ENCODE data around the gene CHTF18. TPM values are rescaled to one million over a fixed set of nuclear protein-coding genes. Genes with fewer than 3 reads are reported as not detected.
"Not testable (repeated sequence)": the region's sequence is repeated elsewhere in the genome, so short reads cannot be mapped to it uniquely, and the experiment has no call there.

Gene CHTF18
- total RNA-seq (10 to 100 TPM in 1 of 2 donors, 1 to 10 TPM in 1; 7.1 to 14.3 TPM), polyA plus RNA-seq (10 to 100 TPM in 1 of 2 donors, 1 to 10 TPM in 1; 3.0 to 56.9 TPM)
- long read RNA-seq, donor 1, partial matches to known transcripts: 9 of 19 reads
- long read RNA-seq, donor 1, other reads (novel, unspliced or antisense): 7 of 19 reads
- long read RNA-seq, donor 2, partial matches to known transcripts: 6 of 12 reads
- long read RNA-seq, donor 2, other reads (novel, unspliced or antisense): 5 of 12 reads

- Histone ChIP-seq H3K27me3 (ENCODE audit: control insufficient read depth in 1 of 2, insufficient read depth in 2 of 2, low read length in 1 of 2) (no peaks in the 10 kb centered on the region), H3K9me3 (ENCODE audit: control insufficient read depth, low read length) (no peaks in the 10 kb centered on the region), H3K36me3 (ENCODE audit: control insufficient read depth in 1 of 2, insufficient read depth in 2 of 2, low read length in 1 of 2) (no peaks in the 10 kb centered on the region), H3K27ac (ENCODE audit: low read depth in 1 of 2, low read length in 2 of 2) (no peak within 1 kb of the TSS), H3K4me1 (ENCODE audit: control insufficient read depth in 1 of 2, insufficient read depth in 2 of 2, low read length in 2 of 2) (no peaks in the 10 kb centered on the region), H3K4me3 (ENCODE audit: low read length in 2 of 2) (peak within 1 kb of the TSS; percentile 46 to 70)
- ATAC-seq (ENCODE audit: low FRiP score) (peak; percentile 93), DNase-seq (peak; percentile 94 to 97)
- 0 to 1% methylated on average over 42 to 97 of the region's 97 CpGs for WGBS, 2 donors
- intact Hi-C loops (cut with DNase I): loop anchor here in 1 of 2 donors (5.0 kb wide), 1 partner anchor 76 kb away; no protein-coding TSS in a partner anchor
Measured at GRCh38 chr16:788399-789126, at the start of gene CHTF18. Gene CHTF18, plus strand, starts transcription at chr16:788620. Its CDS starts 65 bp downstream, at chr16:788685.

GRCh38 chr16:739560-740458, 48.6 kb upstream of the CHTF18 start:
- no peak for DNase-seq
- WGBS, 2 donors: 44 to 45% methylated on average over 37 to 38 of the region's 38 CpGs
- ATAC-seq (ENCODE audit: low FRiP score): no peak

GRCh38 chr16:740459-740763, 48.0 kb upstream of the CHTF18 start:
- Histone ChIP-seq H3K36me3 (ENCODE audit: control insufficient read depth in 1 of 2, insufficient read depth in 2 of 2, low read length in 1 of 2) (no peaks in the 10 kb centered on the region), H3K4me1 (ENCODE audit: control insufficient read depth in 1 of 2, insufficient read depth in 2 of 2, low read length in 2 of 2) (no peaks in the 10 kb centered on the region), H3K27ac (ENCODE audit: low read depth in 1 of 2, low read length in 2 of 2) (no peak overlapping the region), H3K4me3 (ENCODE audit: low read length in 2 of 2) (peak overlapping the region; percentile 71 to 92), H3K27me3 (ENCODE audit: control insufficient read depth in 1 of 2, insufficient read depth in 2 of 2, low read length in 1 of 2) (no peaks in the 10 kb centered on the region), H3K9me3 (ENCODE audit: control insufficient read depth, low read length) (no peaks in the 10 kb centered on the region)
- ATAC-seq (ENCODE audit: low FRiP score): peak; percentile 20
- WGBS, 2 donors: 0% methylated on average over 16 to 22 of the region's 22 CpGs
- DNase-seq: no peak
- intact Hi-C loops (cut with DNase I): loop anchor here in 1 of 2 donors (2.0 kb wide), 1 partner anchor 20 kb away; the partner anchor contains the start of gene ANTKMT

More at GRCh38 chr16:739560-740458, 48.6 kb upstream of the CHTF18 start:
- Histone ChIP-seq H3K27ac (ENCODE audit: low read depth in 1 of 2, low read length in 2 of 2) (no peak overlapping the region), H3K4me1 (ENCODE audit: control insufficient read depth in 1 of 2, insufficient read depth in 2 of 2, low read length in 2 of 2) (no peaks in the 10 kb centered on the region), H3K27me3 (ENCODE audit: control insufficient read depth in 1 of 2, insufficient read depth in 2 of 2, low read length in 1 of 2) (no peaks in the 10 kb centered on the region), H3K9me3 (ENCODE audit: control insufficient read depth, low read length) (no peaks in the 10 kb centered on the region), H3K4me3 (ENCODE audit: low read length in 2 of 2) (peak overlapping the region; percentile 71 to 92), H3K36me3 (ENCODE audit: control insufficient read depth in 1 of 2, insufficient read depth in 2 of 2, low read length in 1 of 2) (no peaks in the 10 kb centered on the region)
- intact Hi-C loops (cut with DNase I): loop anchor here in 1 of 2 donors (2.0 kb wide), 1 partner anchor 19 kb away; the partner anchor contains the start of gene ANTKMT

GRCh38 chr16:740764-741505, 47.5 kb upstream of the CHTF18 start, which contains the start of gene CIAO3:
Gene CIAO3, minus strand, starts transcription at chr16:740997. Its CDS starts 12 bp downstream, at chr16:740985.
- no peaks in the 10 kb centered on the region for H3K9me3 ChIP-seq (ENCODE audit: control insufficient read depth, low read length)
- no peak within 1 kb of the TSS for H3K27ac ChIP-seq (ENCODE audit: low read depth in 1 of 2, low read length in 2 of 2)
- no peaks in the 10 kb centered on the region for H3K27me3 ChIP-seq (ENCODE audit: control insufficient read depth in 1 of 2, insufficient read depth in 2 of 2, low read length in 1 of 2)
- DNase-seq (peak; percentile 92 to 96), ATAC-seq (ENCODE audit: low FRiP score) (peak; percentile 97)
- WGBS, 2 donors: 0 to 1% methylated on average over 66 to 79 of the region's 79 CpGs
- intact Hi-C loops (cut with DNase I): loop anchor here in 1 of 2 donors (2.0 kb wide), 1 partner anchor 20 kb away; the partner anchor contains the start of gene ANTKMT
- H3K36me3 ChIP-seq (ENCODE audit: control insufficient read depth in 1 of 2, insufficient read depth in 2 of 2, low read length in 1 of 2): no peaks in the 10 kb centered on the region
- no peaks in the 10 kb centered on the region for H3K4me1 ChIP-seq (ENCODE audit: control insufficient read depth in 1 of 2, insufficient read depth in 2 of 2, low read length in 2 of 2)
- H3K4me3 ChIP-seq (ENCODE audit: low read length in 2 of 2): peak within 1 kb of the TSS; percentile 71 to 92

- Histone ChIP-seq H3K4me3 (ENCODE audit: low read length in 2 of 2) (no peak overlapping the region), H3K27me3 (ENCODE audit: control insufficient read depth in 1 of 2, insufficient read depth in 2 of 2, low read length in 1 of 2) (no peaks in the 10 kb centered on the region), H3K36me3 (ENCODE audit: control insufficient read depth in 1 of 2, insufficient read depth in 2 of 2, low read length in 1 of 2) (no peaks in the 10 kb centered on the region), H3K9me3 (ENCODE audit: control insufficient read depth, low read length) (no peaks in the 10 kb centered on the region), H3K4me1 (ENCODE audit: control insufficient read depth in 1 of 2, insufficient read depth in 2 of 2, low read length in 2 of 2) (no peaks in the 10 kb centered on the region), H3K27ac (ENCODE audit: low read depth in 1 of 2, low read length in 2 of 2) (no peak overlapping the region)
- WGBS, 2 donors: 90 to 93% methylated on average over 15 of the region's 15 CpGs
- ATAC-seq (ENCODE audit: low FRiP score) (no peak), DNase-seq (no peak)
- intact Hi-C loops (cut with DNase I): loop anchor here in 1 of 2 donors (2.0 kb wide), 1 partner anchor 21 kb away; the partner anchor contains the start of gene ANTKMT
Measured at GRCh38 chr16:741986-742629, 46.3 kb upstream of the CHTF18 start.

GRCh38 chr16:742894-743293, 45.5 kb upstream of the CHTF18 start:
- H3K4me3 ChIP-seq (ENCODE audit: low read length in 2 of 2); H3K27me3 ChIP-seq (ENCODE audit: control insufficient read depth in 1 of 2, insufficient read depth in 2 of 2, low read length in 1 of 2); H3K27ac ChIP-seq (ENCODE audit: low read depth in 1 of 2, low read length in 2 of 2); H3K4me1 ChIP-seq (ENCODE audit: control insufficient read depth in 1 of 2, insufficient read depth in 2 of 2, low read length in 2 of 2); H3K9me3 ChIP-seq (ENCODE audit: control insufficient read depth, low read length); ATAC-seq (ENCODE audit: low FRiP score); H3K36me3 ChIP-seq (ENCODE audit: control insufficient read depth in 1 of 2, insufficient read depth in 2 of 2, low read length in 1 of 2); DNase-seq; intact Hi-C loops (cut with DNase I): not testable (repeated sequence)
- WGBS, 2 donors: 72 to 75% methylated on average over 14 of the region's 14 CpGs

GRCh38 chr16:743794-744500, 44.5 kb upstream of the CHTF18 start:
- no peak for DNase-seq

More at GRCh38 chr16:743794-744500, 44.5 kb upstream of the CHTF18 start:
- Histone ChIP-seq H3K36me3 (ENCODE audit: control insufficient read depth in 1 of 2, insufficient read depth in 2 of 2, low read length in 1 of 2) (no peaks in the 10 kb centered on the region), H3K9me3 (ENCODE audit: control insufficient read depth, low read length) (no peaks in the 10 kb centered on the region), H3K27me3 (ENCODE audit: control insufficient read depth in 1 of 2, insufficient read depth in 2 of 2, low read length in 1 of 2) (no peaks in the 10 kb centered on the region), H3K27ac (ENCODE audit: low read depth in 1 of 2, low read length in 2 of 2) (no peak overlapping the region), H3K4me1 (ENCODE audit: control insufficient read depth in 1 of 2, insufficient read depth in 2 of 2, low read length in 2 of 2) (no peaks in the 10 kb centered on the region), H3K4me3 (ENCODE audit: low read length in 2 of 2) (no peak overlapping the region)
- no peak for ATAC-seq (ENCODE audit: low FRiP score)
- intact Hi-C loops (cut with DNase I): no loop called here
- WGBS, 2 donors: 79% methylated on average over 21 of the region's 21 CpGs
